NCI-H345 treated with DMSO at 0.1 percent for 48 hours (cell line): Measurements from ENCODE around the gene GINM1.
A peak's percentile ranks its signal among the peaks of the same experiment; 100 is the strongest.

ENCODE experiments used
- DNase-seq: peaks from one replicate; lab custom pipeline; 2025; ENCODE audit not compliant: unreplicated experiment; lab: John Stamatoyannopoulos, UW

The GINM1 gene

GRCh38 chr6:149565527-149566409 is at the start of gene GINM1:
Gene GINM1 (plus strand): TSS chr6:149566375. CDS start chr6:149566415, 40 bp downstream.
- peak; percentile 89 for DNase-seq

- no peak for DNase-seq
Observed at GRCh38 chr6:149529650-149530049, 36.5 kb upstream of the GINM1 start.

GRCh38 chr6:149534742-149535141 is 31.4 kb upstream of the GINM1 start:
- no peak for DNase-seq

DNA sequence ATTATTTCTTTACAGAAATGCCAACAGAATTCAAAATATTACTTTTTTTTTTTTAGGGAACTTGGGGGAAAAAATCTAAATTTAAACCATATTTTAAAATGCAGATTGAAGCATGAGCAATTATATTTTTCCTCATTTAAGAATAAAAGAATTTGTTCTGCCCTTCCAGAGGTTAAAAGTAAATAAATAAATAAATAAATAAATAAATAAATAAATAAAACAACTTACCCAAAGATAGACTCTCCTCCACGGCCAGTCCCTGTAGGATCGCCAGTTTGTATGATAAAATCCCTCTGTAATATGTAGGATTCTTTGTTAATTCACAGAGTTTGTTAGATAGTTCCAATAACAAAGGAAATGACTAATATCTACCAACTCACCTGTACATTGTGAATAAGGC is 25.0 kb upstream of the GINM1 start:
- no peak for DNase-seq

DNA sequence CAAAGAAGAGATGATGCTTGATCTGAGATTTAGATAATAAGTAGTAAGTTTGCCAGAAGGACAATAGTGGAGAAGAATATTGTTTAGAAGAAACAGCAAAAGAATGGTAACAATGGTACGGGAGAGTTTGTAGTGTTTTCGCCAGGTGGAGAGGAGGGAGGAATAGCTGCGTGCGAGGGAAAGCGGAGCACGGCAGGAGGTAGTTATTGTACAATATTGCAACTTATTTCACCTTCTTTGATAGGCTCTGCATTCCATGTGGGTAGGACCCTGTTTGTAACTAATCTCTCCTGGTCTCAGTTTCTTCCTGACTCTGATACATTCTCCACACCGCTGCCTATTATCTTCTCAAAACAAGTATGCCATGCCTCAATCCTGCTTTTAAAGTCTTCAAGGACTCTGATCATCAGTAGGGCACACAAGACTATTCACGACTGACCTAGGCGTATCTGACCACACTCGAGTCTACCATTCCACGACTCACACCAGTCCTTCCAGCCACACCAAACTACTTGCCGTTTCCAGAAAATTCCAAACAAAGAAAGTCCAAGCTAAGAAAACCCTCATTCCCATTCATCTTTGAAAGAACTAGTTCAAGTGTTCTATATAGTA is 21.4 kb upstream of the GINM1 start:
- no peak for DNase-seq

DNA sequence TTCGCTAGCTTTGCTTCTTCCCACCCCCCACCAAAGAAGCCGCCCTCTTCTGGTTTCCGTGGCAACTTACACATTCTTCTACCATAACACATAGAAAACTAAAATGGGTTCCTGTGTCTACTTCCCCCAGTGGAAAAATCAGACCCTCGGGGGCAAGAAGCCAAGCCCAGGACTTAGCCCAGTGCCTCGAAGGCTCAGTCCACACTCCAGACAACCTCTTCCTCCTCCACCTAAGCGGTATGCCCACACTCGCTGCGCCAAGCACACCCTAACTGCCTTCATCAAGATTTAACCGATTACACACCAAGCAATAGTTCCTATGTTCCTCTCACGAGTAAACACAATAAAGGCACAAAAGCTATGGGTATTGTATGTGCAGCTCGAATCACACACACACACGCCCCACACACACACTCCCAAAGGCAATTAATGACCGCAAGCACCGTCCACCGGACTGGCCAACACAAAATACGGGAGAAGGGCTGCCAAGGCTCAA is 20.9 kb upstream of the GINM1 start:
- DNase-seq = no peak

DNA sequence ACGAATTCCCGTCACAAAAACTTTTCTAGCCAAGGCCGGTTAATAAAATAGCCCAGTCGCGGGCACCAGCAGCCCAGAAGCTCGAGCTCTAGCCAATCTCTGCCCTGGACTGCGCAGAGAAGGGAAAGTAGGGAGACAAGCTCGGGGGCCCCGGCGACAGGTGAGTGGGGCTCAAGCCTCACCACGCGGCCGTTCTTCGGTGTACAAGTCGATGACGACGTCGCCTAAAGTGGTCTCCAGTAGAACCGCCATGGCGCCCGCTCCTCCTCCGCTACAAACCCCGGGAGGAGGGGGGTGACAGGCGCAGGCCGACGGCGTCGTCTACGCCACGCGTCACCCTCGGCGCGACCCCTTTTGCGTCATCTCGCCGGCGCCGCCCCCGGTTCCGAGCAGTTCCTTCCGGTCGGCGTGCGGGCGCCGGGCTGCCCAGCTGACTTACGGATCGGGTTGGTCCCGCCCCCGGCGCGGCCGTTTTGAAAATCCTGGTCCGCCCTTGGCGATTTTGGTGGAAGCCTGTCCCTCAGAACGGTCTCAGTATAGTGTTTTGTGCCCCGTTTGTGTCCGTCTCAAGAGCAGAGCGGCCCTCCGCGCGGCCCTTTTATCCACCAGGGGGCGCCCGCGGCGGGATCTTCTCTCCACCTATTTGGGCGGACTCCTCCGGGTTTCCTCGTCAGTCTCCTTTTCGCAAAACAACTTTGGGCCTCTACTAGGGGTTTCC is 20.3 kb upstream of the GINM1 start, which contains the start of gene PPIL4:
Gene PPIL4, minus strand, starts transcription at position 290 of the 718 bp plus-strand sequence. Its CDS starts 38 bp downstream, at position 252.
- DNase-seq = peak; percentile 61

DNA sequence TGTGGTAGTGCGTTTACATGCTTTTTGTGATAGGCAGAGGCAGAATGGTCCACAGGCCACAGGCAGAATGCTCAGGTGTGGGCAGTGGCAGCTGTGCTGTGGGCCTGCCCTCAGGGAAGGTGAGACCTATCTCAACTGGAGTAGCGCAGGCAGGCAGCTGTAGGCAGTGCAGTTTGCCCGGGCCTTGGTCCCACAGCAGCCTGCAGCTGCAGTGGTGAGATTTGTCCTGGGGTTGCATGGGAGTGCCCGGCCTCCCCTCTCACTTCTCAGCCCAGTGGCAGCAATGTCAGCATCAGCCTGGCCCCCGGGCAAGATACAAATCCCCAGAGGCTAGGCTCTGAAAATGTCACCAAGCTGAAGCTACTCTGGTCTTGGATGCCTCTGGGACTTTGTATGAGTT is 14.3 kb upstream of the GINM1 start:
- DNase-seq = no peak

DNA sequence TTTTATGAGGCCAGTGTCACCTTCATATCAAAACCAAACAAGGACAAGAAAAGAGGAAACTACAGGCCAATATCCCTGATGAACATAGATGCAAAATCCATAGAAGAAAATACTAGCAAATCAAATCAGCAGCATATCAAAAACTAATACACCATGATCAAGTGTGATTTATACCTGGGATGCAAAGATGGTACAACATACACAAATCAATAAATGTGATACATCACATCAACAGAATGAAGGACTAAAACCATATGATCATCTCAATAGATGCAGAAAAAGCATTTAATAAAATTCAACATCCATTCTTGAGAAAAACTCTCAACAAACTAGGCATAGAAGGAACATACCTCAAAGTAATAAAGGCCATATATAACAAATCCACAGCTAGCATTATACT is 8.1 kb upstream of the GINM1 start:
- no peak for DNase-seq

- no peak for DNase-seq
Observed at GRCh38 chr6:149559389-149559788, 6.8 kb upstream of the GINM1 start.

- DNase-seq = no peak
Observed at GRCh38 chr6:149560736-149561135, 5.4 kb upstream of the GINM1 start.

DNA sequence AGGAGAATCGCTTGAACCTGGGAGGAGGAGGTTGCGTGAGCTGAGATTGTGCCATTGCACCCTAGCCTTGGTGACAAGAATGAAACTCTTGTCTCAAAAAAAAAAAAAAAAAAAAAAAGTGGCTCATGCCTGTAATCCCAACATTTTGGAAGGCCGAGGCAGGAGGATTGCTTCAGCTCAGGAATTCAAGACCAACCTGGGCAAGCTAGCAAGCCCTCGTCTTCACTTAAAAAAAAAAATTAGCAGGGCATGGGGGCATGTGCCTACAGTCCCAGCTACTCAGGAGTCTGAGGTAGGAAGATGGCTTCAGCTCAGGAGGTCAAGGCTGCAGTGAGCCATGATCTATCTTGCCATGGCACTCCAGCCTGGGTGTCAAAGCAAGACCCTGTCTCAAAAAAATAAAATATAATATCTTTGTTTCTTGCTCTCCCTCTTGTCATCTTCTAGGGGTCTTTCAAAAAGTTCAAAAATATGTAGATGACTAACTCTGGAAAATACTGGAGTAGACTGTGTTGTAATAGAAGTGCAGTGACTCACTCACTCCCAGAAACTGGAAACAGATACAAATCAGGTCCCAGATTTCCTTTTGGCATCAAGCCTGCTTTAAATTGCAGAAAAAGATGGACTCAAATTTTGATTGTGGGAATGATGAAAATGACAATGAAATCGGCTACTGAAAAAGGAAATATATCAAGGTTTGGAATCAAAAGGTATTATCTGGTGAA is 2.8 kb upstream of the GINM1 start:
- no peak for DNase-seq

GRCh38 chr6:149563928-149564325 is 2.2 kb upstream of the GINM1 start:
- no peak for DNase-seq

DNA sequence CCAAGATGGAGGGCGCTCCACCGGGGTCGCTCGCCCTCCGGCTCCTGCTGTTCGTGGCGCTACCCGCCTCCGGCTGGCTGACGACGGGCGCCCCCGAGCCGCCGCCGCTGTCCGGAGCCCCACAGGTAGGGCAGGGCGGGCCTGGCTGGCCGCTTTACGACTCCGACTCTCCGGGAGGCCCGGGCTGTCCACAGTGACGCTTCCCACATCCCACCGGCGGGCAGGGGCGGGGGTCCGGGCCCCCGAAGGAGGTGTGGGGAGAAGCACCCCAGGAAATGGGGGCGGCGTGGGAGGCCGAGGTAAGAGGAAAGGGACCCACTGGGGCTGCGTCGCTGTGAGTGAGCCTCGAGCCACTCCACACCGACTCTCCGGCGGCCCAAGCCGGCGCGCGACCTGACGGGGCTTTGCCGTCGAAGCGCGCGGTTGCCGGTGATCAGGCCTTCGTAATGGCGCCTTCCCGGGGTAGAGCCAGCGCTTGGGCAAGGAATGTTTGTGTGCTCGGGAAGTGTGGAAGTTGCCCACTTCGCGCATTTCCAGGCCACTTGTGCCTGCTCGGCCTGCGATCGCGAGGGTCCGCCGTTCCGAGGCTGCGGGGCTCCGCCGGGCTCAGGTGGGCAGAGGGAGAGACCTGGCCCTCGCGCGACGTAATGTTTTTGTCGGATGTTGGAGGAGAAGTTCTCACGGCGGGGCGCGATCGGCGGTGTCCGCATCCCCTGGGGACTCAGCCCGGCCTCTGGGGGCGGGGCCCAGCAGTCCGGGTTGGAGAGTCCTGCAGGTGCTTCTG is 427 bp downstream of the GINM1 start:
- peak; percentile 59 for DNase-seq

- no peak for DNase-seq
Observed at GRCh38 chr6:149567194-149567586, 1.0 kb downstream of the GINM1 start.

GRCh38 chr6:149567945-149568585 is 1.9 kb downstream of the GINM1 start:
- DNase-seq = no peak

DNA sequence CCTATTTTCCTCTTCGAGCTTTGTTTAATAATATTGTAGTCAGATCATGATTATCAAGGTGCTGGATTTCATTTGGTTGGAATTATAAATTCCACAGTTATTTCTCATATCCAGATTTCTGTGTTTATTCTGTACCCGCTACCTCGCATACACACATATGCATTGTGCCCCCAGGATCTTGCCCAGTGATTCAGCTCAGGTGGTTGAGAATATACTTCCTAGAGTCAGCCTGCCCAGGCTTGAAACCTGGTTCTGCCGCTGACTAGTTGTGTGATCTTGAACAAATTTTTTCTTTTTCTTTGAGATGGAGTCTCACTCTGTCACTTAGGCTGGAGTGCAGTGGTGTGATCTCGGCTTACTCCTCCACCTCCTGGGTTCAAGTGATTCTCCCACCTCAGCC is 14.7 kb downstream of the GINM1 start:
- DNase-seq = no peak

GRCh38 chr6:149581349-149581748 is 15.2 kb downstream of the GINM1 start:
- no peak for DNase-seq

- no peak for DNase-seq
Observed at GRCh38 chr6:149586149-149586548, 20.0 kb downstream of the GINM1 start.

- no peak for DNase-seq
Observed at GRCh38 chr6:149592983-149593382, 26.8 kb downstream of the GINM1 start.
